ENCODE results near the gene VPS51. TPM values are rescaled to one million over a fixed set of nuclear protein-coding genes. Genes with fewer than 3 reads are reported as not detected.
A peak's percentile ranks its signal among the peaks of the same experiment; 100 is the strongest.
"Not testable (repeated sequence)": the region's sequence is repeated elsewhere in the genome, so short reads cannot be mapped to it uniquely, and the experiment has no call there.

VPS51 gene
- total RNA-seq, 2 donors from 2014 or later = 206 to 360 TPM

DNA sequence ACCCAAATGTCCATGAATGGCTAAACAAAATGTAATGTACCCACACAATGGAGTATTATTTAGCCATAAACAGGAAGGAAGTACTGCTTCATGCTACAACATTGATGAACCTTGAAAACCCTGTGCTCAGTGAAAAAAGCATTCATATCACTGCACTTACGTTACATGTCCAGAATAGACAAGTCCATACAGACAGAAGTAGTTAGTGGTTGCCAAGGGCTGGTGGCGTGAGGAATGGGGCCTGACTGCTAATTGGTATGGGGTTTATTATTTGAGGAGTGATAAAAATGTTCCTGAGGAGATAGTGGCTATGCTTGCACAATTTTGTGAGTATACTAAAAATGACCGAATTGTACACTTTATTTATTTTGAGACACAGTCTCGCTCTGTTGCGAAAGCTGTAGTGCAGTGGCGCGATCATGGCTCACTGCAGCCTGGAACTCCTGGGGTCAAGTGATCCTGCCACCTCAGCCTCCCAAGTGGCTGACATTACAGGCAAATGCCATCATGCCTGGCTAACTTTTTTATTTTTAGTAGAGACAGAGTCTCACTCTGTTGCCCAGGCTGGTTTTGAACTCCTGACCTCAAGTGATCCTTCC lies 46.0 kb downstream of the VPS51 start:
- peaks cover 19% of the 10 kb centered on the region for H3K4me1 ChIP-seq
- no peaks in the 10 kb centered on the region for H3K9me3 ChIP-seq
- intact Hi-C loops (cut with DNase I) = no loop called here
- H3K36me3 ChIP-seq (replicated peaks in 1 of 2; ENCODE audit: insufficient read depth in 1 of 2, low read depth in 2 of 2) = no peaks in the 10 kb centered on the region
- WGBS, 2 donors = 74 to 75% methylated on average over 7 of the region's 7 CpGs
- H3K27ac ChIP-seq = no peak overlapping the region
- no peak for DNase-seq
- ATAC-seq = no peak
- no peak overlapping the region for H3K4me3 ChIP-seq
- no peaks in the 10 kb centered on the region for H3K27me3 ChIP-seq
- no peak for TF ChIP-seq POLR2A (IDR thresholded peaks at IDR 0.05)
- TF ChIP-seq, protein P1, sequence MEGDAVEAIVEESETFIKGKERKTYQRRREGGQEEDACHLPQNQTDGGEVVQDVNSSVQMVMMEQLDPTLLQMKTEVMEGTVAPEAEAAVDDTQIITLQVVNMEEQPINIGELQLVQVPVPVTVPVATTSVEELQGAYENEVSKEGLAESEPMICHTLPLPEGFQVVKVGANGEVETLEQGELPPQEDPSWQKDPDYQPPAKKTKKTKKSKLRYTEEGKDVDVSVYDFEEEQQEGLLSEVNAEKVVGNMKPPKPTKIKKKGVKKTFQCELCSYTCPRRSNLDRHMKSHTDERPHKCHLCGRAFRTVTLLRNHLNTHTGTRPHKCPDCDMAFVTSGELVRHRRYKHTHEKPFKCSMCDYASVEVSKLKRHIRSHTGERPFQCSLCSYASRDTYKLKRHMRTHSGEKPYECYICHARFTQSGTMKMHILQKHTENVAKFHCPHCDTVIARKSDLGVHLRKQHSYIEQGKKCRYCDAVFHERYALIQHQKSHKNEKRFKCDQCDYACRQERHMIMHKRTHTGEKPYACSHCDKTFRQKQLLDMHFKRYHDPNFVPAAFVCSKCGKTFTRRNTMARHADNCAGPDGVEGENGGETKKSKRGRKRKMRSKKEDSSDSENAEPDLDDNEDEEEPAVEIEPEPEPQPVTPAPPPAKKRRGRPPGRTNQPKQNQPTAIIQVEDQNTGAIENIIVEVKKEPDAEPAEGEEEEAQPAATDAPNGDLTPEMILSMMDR (IDR thresholded peaks at IDR 0.05) = no peak

DNA sequence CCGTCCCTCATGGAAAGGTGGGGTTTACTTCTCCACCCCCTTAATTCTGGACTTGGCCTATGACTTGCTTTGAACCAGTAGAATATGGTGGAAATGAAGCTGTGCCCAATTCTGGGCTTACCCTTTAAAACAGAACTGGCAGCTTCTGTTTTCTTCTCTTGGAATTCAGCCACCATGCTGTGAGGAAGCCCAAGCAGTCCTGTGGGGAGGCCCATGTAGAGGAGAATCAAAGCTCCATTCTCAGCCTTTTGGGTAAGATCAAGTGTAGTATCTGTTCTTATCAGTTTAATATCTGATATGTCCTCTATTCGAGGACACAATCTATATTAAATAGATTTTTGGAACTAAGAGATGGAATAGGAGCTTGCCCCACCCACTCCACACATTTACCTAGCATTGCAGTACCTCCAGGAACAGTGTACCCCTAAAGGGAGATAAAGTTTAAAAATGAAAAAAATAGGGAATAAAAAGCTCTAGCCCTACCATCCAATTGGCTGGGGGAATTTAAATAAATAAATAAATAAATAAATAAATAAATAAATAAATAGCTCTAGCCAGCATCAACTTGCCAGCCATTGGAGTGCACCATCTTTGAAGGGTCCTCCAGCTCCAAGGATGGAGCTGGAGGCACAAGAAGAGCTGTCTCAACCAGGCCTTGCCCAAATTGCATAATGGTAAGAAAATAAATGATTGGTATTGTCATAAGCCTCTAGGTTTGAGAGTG lies 51.5 kb downstream of the VPS51 start:
- H3K27me3 ChIP-seq = no peaks in the 10 kb centered on the region

DNA sequence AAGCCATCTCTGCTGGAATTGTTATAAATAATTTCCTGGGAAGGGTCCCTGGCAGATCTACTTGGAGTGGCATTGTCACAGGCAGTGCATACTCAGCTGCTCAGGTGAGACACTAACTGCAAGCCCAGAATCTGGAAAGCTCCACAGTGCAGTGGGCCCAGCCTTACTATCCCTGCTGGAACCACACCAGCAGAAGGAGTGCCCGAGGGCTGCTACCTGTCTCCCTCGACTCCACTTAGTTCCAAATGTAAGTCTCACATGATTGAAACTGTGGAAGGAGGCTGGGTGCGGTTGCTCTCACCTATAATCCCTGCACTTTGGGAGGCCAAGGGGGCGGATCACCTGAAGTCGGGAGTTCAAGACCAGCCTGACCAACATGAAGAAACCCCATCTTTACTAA lies 52.6 kb downstream of the VPS51 start:
- Histone ChIP-seq H3K9me3 (no peaks in the 10 kb centered on the region), H3K36me3 (replicated peaks in 1 of 2; ENCODE audit: insufficient read depth in 1 of 2, low read depth in 2 of 2) (no peaks in the 10 kb centered on the region), H3K27ac (no peak overlapping the region), H3K4me1 (peaks cover 43% of the 10 kb centered on the region), H3K27me3 (no peaks in the 10 kb centered on the region), H3K4me3 (no peak overlapping the region)
- intact Hi-C loops (cut with DNase I) = no loop called here
- no peak for ATAC-seq
- WGBS, 2 donors = 81 to 100% methylated on average over 3 to 5 of the region's 5 CpGs
- no peak for TF ChIP-seq POLR2A (IDR thresholded peaks at IDR 0.05)
- TF ChIP-seq, protein P1 (IDR thresholded peaks at IDR 0.05) = no peak
- DNase-seq = no peak

More for the DNA sequence above, 51.5 kb downstream of the VPS51 start:
- peak overlapping the region in 3 of 4 donors; percentile 50 to 75 (median 74) for H3K27ac ChIP-seq
- no peak overlapping the region for H3K4me3 ChIP-seq
- intact Hi-C loops (cut with DNase I) = no loop called here
- no peaks in the 10 kb centered on the region for H3K9me3 ChIP-seq
- no peak for TF ChIP-seq POLR2A (IDR thresholded peaks at IDR 0.05)
- TF ChIP-seq, protein P1 (IDR thresholded peaks at IDR 0.05) = no peak
- 61 to 74% methylated on average over 2 of the region's 2 CpGs for WGBS, 2 donors
- no peaks in the 10 kb centered on the region for H3K36me3 ChIP-seq (replicated peaks in 1 of 2; ENCODE audit: insufficient read depth in 1 of 2, low read depth in 2 of 2)
- peaks cover 43% of the 10 kb centered on the region for H3K4me1 ChIP-seq
- no peak for DNase-seq
- no peak for ATAC-seq

DNA sequence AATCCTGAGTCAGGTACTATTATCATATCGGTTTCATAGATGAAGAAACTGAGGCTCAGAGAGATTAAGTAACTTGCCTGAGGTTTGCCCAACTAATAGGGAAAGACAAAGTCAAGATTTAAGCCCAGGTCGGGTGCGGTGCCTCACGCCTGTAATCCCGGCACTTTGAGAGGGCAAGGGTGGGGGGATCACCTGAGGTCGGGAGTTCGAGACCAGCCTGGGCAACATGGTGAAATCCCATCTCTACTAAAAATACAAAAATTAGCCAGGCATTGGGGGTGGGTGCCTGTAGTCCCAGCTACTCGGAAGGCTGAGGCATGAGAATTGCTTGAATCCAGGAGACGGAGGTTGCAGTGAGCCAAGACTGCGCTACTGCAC lies 54.1 kb downstream of the VPS51 start:
- H3K36me3 ChIP-seq (replicated peaks in 1 of 2; ENCODE audit: insufficient read depth in 1 of 2, low read depth in 2 of 2); H3K9me3 ChIP-seq; DNase-seq; H3K27me3 ChIP-seq; ATAC-seq; intact Hi-C loops (cut with DNase I); H3K4me3 ChIP-seq: not testable (repeated sequence)
- Histone ChIP-seq H3K27ac (peak overlapping the region; percentile 32 to 91 (median 82)), H3K4me1 (peaks cover 43% of the 10 kb centered on the region)
- WGBS, 2 donors = 73 to 85% methylated on average over 10 of the region's 10 CpGs

DNA sequence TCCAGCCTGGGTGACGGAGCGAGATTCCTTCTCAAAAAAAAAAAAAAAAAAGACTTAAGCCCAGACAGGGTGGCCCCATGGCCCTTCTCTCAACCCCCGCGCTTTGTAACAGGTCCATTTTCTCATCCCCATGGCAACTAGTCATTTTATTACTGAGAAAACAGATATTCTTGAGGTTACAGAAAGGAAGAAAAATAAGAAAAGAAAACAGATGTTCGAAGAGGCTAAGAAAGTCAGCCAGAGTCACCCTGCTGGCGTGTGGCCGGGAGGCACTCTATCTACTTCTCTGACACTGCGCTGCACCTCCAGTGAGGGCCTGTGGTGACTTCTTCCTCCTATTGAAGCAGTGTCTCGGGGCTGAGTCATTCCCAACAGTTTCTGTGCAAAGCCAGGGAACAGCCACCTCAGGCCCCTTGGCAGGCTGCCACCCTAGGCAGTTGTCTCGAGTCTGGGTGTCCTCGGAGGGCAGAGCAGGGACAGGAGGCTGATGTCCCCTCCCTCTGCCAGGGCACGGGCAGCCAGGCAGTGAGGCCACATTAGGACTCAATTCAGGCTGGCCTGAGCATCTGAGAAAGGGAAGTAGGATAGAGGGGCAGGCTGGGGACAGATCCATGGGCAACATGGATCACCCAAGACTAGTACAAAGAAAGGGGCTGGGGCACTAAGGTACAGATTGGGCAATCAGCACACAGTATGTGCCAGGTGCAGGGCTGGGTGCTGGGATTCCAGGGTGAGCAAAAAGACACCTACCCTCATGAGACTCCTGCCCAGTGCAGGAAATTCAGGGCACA lies 54.7 kb downstream of the VPS51 start:
- ATAC-seq (peak; percentile 89), DNase-seq (peak; percentile 90 to 98 (median 95))
- WGBS, 2 donors = 22 to 38% methylated on average over 9 to 12 of the region's 12 CpGs
- no peak overlapping the region for H3K4me3 ChIP-seq
- peak overlapping the region; percentile 82 to 93 (median 86) for H3K27ac ChIP-seq
- no peaks in the 10 kb centered on the region for H3K36me3 ChIP-seq (replicated peaks in 1 of 2; ENCODE audit: insufficient read depth in 1 of 2, low read depth in 2 of 2)
- peaks cover 37% of the 10 kb centered on the region for H3K4me1 ChIP-seq
- H3K27me3 ChIP-seq = no peaks in the 10 kb centered on the region
- TF ChIP-seq, protein P1 (IDR thresholded peaks at IDR 0.05) = peak in 2 of 7 experiments; percentile 8 to 27
- TF ChIP-seq POLR2A (IDR thresholded peaks at IDR 0.05) = peak in 2 of 3 donors; percentile 44 to 54
- H3K9me3 ChIP-seq = no peaks in the 10 kb centered on the region
- intact Hi-C loops (cut with DNase I) = no loop called here
